K562 (cell line): Measurements from ENCODE around the gene G6PD. TPM values are rescaled to one million over a fixed set of nuclear protein-coding genes. Genes with fewer than 3 reads are reported as not detected.

ENCODE experiments used
- BCLAF1 ChIP-seq, 2 experiments: fragments of 450-650 bp in 1 of 2; IDR thresholded peaks; 2 replicates each; pipeline ENCODE4 v1.6.1; 2011 to 2017; ENCODE audit warnings: low read depth in 2 of 2, antibody characterized with exemption in 1 of 2, borderline replicate concordance in 1 of 2, low read length in 1 of 2, mild to moderate bottlenecking in 1 of 2, mixed read lengths in 1 of 2; ENCODE audit not compliant: control insufficient read depth in 1 of 2
- BRF2 ChIP-seq: IDR thresholded peaks from 3 replicates; pipeline ENCODE4 v1.6.1; 2011; ENCODE audit warnings: borderline replicate concordance, mild to moderate bottlenecking; ENCODE audit not compliant: insufficient read length, insufficient read depth
- CHD1 ChIP-seq: fragments of 200-600 bp; sonication (generic); IDR thresholded peaks from one replicate; pipeline ENCODE4 v1.6.1; 2012; ENCODE audit warnings: mild to moderate bottlenecking, moderate library complexity, low read length, inconsistent platforms
- CREBBP ChIP-seq: IDR thresholded peaks from one replicate; pipeline ENCODE4 v1.6.1; 2012; ENCODE audit warnings: low read depth, mild to moderate bottlenecking, control low read depth, inconsistent platforms, low read length
- ELK3 ChIP-seq: fragments of 450-650 bp; formaldehyde crosslinking; IDR thresholded peaks from 2 replicates; pipeline ENCODE4 v1.4.0; 2020; ENCODE audit warnings: mild to moderate bottlenecking
- PHF8 ChIP-seq: fragments of 200-600 bp; sonication (generic); IDR thresholded peaks from 2 replicates; pipeline ENCODE4 v1.6.1; 2012; ENCODE audit warnings: mixed run types, mild to moderate bottlenecking, inconsistent platforms, low read length, moderate library complexity, borderline replicate concordance
- POLR2B ChIP-seq: fragments of 450-650 bp; IDR thresholded peaks from 2 replicates; pipeline ENCODE4 v1.6.1; 2018; ENCODE audit warnings: low read depth; ENCODE audit not compliant: partially characterized antibody
- PREB ChIP-seq: sonication (generic); formaldehyde crosslinking; IDR thresholded peaks from 2 replicates; pipeline ENCODE4 v1.8.1; 2023; ENCODE audit warnings: mild to moderate bottlenecking, missing genetic modification reagents
- RNF2 ChIP-seq: sonication (generic); IDR thresholded peaks from 2 replicates; pipeline ENCODE4 v1.6.1; 2016
- TAF15 ChIP-seq: fragments of 200-400 bp; formaldehyde crosslinking; IDR thresholded peaks from 2 replicates; pipeline ENCODE4 v1.6.1; 2017; ENCODE audit warnings: mild to moderate bottlenecking, low read depth, low read length, moderate library complexity
- ZBTB2 ChIP-seq: fragments of 450-650 bp; IDR thresholded peaks from 2 replicates; pipeline ENCODE4 v1.6.1; 2016; ENCODE audit warnings: antibody characterized with exemption
- ZFP91 ChIP-seq: sonication (generic); formaldehyde crosslinking; IDR thresholded peaks from 2 replicates; pipeline ENCODE4 v1.8.0; 2022; ENCODE audit warnings: mild to moderate bottlenecking, missing genetic modification reagents
- ZNF311 ChIP-seq: fragments of 250-450 bp; sonication (Bioruptor Pico); IDR thresholded peaks from 2 replicates; pipeline ENCODE4 v1.4.0; 2020; ENCODE audit warnings: mild to moderate bottlenecking, moderate library complexity
- ZNF347 ChIP-seq: fragments of 450-650 bp; formaldehyde crosslinking; IDR thresholded peaks from 2 replicates; pipeline ENCODE4 v1.4.0; 2020; ENCODE audit warnings: low read depth, mild to moderate bottlenecking, moderate library complexity
- polyA plus RNA-seq, 8 experiments: library from polyadenylated mRNA; depleted of rRNA in 4 of 8; stranded (reverse) in 5 of 8; unstranded in 3 of 8; fragments of >200 nt; fragmentation: Nextera tagmentation in 2 of 8; fragmentation: Illumina TruSeq in 1 of 8; extraction: Ambion mirVana in 2 of 8; extraction: Trizol in 1 of 8; gene quantifications; 2 replicates each; pipeline versions ENCODE4 v1.2.1 to v1.2.3, GENCODE V29; 2011 to 2014; ENCODE audit warnings: inconsistent platforms in 1 of 8, missing spikeins in 1 of 8
- total RNA-seq, 7 experiments: library from RNA; depleted of rRNA in 6 of 7; stranded (reverse); fragments of >200 nt in 6 of 7; fragmentation: Illumina TruSeq in 2 of 7; extraction: Trizol in 2 of 7; gene quantifications; 2 replicates each; pipeline versions ENCODE4 v1.2.1 to v1.2.3, GENCODE V29; 2011 to 2021; ENCODE audit warnings: low replicate concordance in 1 of 7
- TF ChIP-seq, protein P1 (sequence below): sonication (generic); formaldehyde crosslinking; IDR thresholded peaks from 2 replicates; pipeline ENCODE4 v1.9.0; 2022; ENCODE audit warnings: mild to moderate bottlenecking, missing genetic modification reagents

Gene G6PD
- total and polyA plus RNA-seq, 9 of the 15 experiments (the other 6 are each of a cell fraction or from before 2014, with no cell fraction given), result 2.9 to 222 (median 66.4) TPM

DNA sequence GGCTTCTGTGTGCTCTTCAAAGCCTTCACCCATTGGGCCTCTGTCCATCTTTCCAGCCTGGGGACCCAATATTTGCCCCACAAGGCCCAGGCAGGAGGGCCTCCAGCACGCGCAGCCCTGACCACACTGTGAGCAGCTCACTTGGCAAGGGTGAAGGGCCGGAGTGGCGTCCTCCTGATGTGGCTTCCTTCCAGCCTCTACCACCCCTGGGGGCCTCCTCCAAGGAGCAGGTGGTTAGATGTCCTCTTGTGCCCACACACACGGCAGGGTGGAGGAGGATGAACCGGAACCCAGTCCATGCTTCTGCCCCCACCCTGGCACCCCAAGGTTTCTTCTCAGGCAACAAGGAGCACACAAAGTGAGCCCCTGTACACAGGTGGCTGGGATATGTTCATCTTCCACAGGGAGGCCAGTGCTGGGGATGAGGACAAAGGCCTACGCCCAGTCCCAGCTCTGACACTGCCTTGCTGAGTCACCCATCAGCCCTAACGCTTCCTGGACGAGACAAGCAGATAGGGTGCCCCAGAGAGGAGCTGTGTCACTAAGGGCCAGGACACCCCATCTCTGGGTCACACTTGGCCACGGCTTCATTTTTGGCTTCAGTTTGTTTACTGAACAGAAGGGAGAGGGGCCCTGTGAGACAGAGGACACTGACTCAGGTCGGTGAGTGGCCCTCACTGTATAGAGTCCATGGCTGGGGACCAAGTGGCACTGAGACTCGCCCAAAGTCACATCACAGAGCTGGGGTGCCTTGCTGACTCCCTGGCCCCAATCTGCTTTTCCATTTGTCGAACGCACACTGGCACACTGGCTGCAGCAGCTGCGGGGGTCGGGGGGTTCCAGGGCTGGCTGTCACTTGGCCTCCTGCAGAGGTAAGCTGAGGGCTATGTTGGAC, 62.1 kb downstream of the G6PD start (continued):
- TF ChIP-seq BCLAF1 (IDR thresholded peaks at IDR 0.05; ENCODE audit: borderline replicate concordance in 1 of 2, control insufficient read depth in 1 of 2, low read depth in 2 of 2, low read length in 1 of 2), result no peak
- TF ChIP-seq, protein P1, sequence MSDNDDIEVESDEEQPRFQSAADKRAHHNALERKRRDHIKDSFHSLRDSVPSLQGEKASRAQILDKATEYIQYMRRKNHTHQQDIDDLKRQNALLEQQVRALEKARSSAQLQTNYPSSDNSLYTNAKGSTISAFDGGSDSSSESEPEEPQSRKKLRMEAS, result peak; percentile 59
- TF ChIP-seq ELK3 (CRISPR knock-in tag), result no peak
- peak; percentile 53 for TF ChIP-seq ZBTB2
- TF ChIP-seq BRF2, result no peak
- no peak for TF ChIP-seq CREBBP
- TF ChIP-seq CHD1, result no peak
- no peak for TF ChIP-seq ZNF311 (CRISPR knock-in tag)
- peak; percentile 10; the same call in 1 of the 2 replicates for TF ChIP-seq PHF8
- TF ChIP-seq TAF15, result no peak
- TF ChIP-seq POLR2B, result peak; percentile 61
- no peak for TF ChIP-seq PREB
- no peak for TF ChIP-seq ZFP91 (CRISPR knock-in tag)
- TF ChIP-seq RNF2, result no peak
- TF ChIP-seq ZNF347 (CRISPR knock-in tag), result no peak
